H1 (cell line): ENCODE data around the gene ARHGAP25. TPM values are rescaled to one million over a fixed set of nuclear protein-coding genes. Genes with fewer than 3 reads are reported as not detected.

Source experiments
- CTCF ChIA-PET: fragments of 300-600 bp; sonication (Branson Sonifier 250); formaldehyde crosslinking; loops from one replicate; lab custom pipeline; 2021; ENCODE audit not compliant: partially characterized antibody; lab: Charles Lee
- POLR2A ChIA-PET: fragments of 300-600 bp; sonication (Branson Sonifier 250); formaldehyde crosslinking; loops from one replicate; lab custom pipeline; 2021; ENCODE audit warnings: inconsistent platforms; ENCODE audit not compliant: partially characterized antibody; lab: Charles Lee
- DNase-seq, 2 experiments: peaks; one replicate each; pipeline versions ENCODE4 v3.0.0 to v3.0.0-alpha.2; 2010 to 2022; ENCODE audit warnings: low spot score in 2 of 2, low read depth in 1 of 2, mixed read lengths in 1 of 2
- FAIRE-seq: peaks from 2 replicates; lab custom pipeline; 2011; peaks lifted over from hg19 to GRCh38; lab: Jason Lieb, UNC
- H2AFZ ChIP-seq: 2 replicates; pipeline ENCODE4 v1.8.1; 2012; ENCODE audit warnings: low read length, inconsistent platforms
- H2AK5ac ChIP-seq: 2 replicates; pipeline ENCODE4 v1.6.1; 2013; ENCODE audit warnings: low read depth, low read length
- H2BK120ac ChIP-seq: replicated peaks from 2 replicates; pipeline ENCODE3; 2013; ENCODE audit warnings: low read depth, low read length, inconsistent platforms
- H2BK12ac ChIP-seq: 2 replicates; pipeline ENCODE4 v1.6.1; 2013; ENCODE audit warnings: low read depth, low read length
- H2BK15ac ChIP-seq: 2 replicates; pipeline ENCODE4 v1.6.1; 2013; ENCODE audit warnings: low read length
- H2BK20ac ChIP-seq: 2 replicates; pipeline ENCODE4 v1.6.1; 2013; ENCODE audit warnings: low read length
- H2BK5ac ChIP-seq: 2 replicates; pipeline ENCODE4 v1.6.1; 2013; ENCODE audit warnings: low read depth, low read length
- H3K14ac ChIP-seq: 2 replicates; pipeline ENCODE4 v1.6.1; 2013; ENCODE audit warnings: inconsistent platforms; ENCODE audit not compliant: insufficient read length
- H3K18ac ChIP-seq: 2 replicates; pipeline ENCODE4 v1.6.1; 2013; ENCODE audit warnings: low read length; ENCODE audit errors: extremely low read depth
- H3K23ac ChIP-seq: 2 replicates; pipeline ENCODE4 v1.6.1; 2013; ENCODE audit warnings: inconsistent platforms; ENCODE audit not compliant: insufficient read length
- H3K23me2 ChIP-seq: 2 replicates; pipeline ENCODE4 v1.6.1; 2013; ENCODE audit warnings: low read depth, low read length
- H3K27ac ChIP-seq: 2 replicates; pipeline ENCODE4 v1.6.1; 2011; ENCODE audit warnings: low read depth, low read length, inconsistent platforms
- H3K27me3 ChIP-seq, 4 experiments: replicated peaks in 1 of 4; 1 replicate in 1 of 4; 2 replicates in 3 of 4; pipeline versions ENCODE4 v1.6.1 to v1.8.1; 2011 to 2013; ENCODE audit warnings: low read length in 3 of 4, mild to moderate bottlenecking in 3 of 4, inconsistent platforms in 2 of 4, mixed read lengths in 2 of 4, moderate library complexity in 1 of 4; ENCODE audit not compliant: control insufficient read depth in 3 of 4, insufficient read depth in 3 of 4; ENCODE audit errors: extremely low read depth in 1 of 4
- H3K36me3 ChIP-seq, 4 experiments: 2 replicates each; pipeline versions ENCODE4 v1.6.1 to v1.8.1; 2011 to 2013; ENCODE audit warnings: mild to moderate bottlenecking in 4 of 4, low read length in 3 of 4, moderate library complexity in 2 of 4, control low read depth in 1 of 4, inconsistent platforms in 1 of 4; ENCODE audit not compliant: insufficient read depth in 4 of 4, control insufficient read depth in 2 of 4
- H3K4ac ChIP-seq: replicated peaks from 2 replicates; pipeline ENCODE3; 2013; ENCODE audit warnings: low read length, low read depth, mixed read lengths, inconsistent platforms; ENCODE audit not compliant: insufficient read length
- H3K4me1 ChIP-seq, 4 experiments: replicated peaks in 1 of 4; 1 replicate in 1 of 4; 2 replicates in 3 of 4; pipeline versions ENCODE4 v1.6.1 to v1.8.1; 2011 to 2013; ENCODE audit warnings: low read length in 3 of 4, inconsistent platforms in 2 of 4, mixed read lengths in 1 of 4; ENCODE audit not compliant: insufficient read depth in 4 of 4, control insufficient read depth in 3 of 4
- H3K4me2 ChIP-seq, 2 experiments: 2 replicates each; pipeline versions ENCODE4 v1.6.1 to v1.8.1; 2011 to 2013; ENCODE audit warnings: low read depth in 2 of 2, low read length in 2 of 2, control low read depth in 1 of 2, inconsistent platforms in 1 of 2, mild to moderate bottlenecking in 1 of 2; ENCODE audit not compliant: insufficient read depth in 1 of 2
- H3K4me3 ChIP-seq, 4 experiments: fragments of 200-600, 300-600 bp in 1 of 4; sonication (generic), shearing (Covaris generic), sonication (Bioruptor Twin) in 1 of 4; 2 replicates each; pipeline versions ENCODE4 v1.5.1 to v1.8.1; 2011 to 2016; ENCODE audit warnings: low read length in 4 of 4, low read depth in 3 of 4, control low read depth in 2 of 4, inconsistent platforms in 2 of 4, mild to moderate bottlenecking in 2 of 4, mixed read lengths in 1 of 4, moderate library complexity in 1 of 4; ENCODE audit not compliant: insufficient read depth in 2 of 4; ENCODE audit errors: extremely low read depth in 1 of 4
- H3K56ac ChIP-seq: replicated peaks from 2 replicates; pipeline ENCODE3; 2013; ENCODE audit warnings: low read depth, mild to moderate bottlenecking, mixed read lengths, low read length, inconsistent platforms; ENCODE audit not compliant: insufficient read length
- H3K79me1 ChIP-seq: 2 replicates; pipeline ENCODE4 v1.6.1; 2013; ENCODE audit warnings: low read depth, low read length, control low read depth
- H3K79me2 ChIP-seq, 2 experiments: 2 replicates each; pipeline versions ENCODE4 v1.6.1 to v1.8.1; 2012 to 2013; ENCODE audit warnings: low read length in 2 of 2, mild to moderate bottlenecking in 2 of 2, inconsistent platforms in 1 of 2; ENCODE audit not compliant: insufficient read depth in 2 of 2, control insufficient read depth in 1 of 2
- H3K9ac ChIP-seq, 4 experiments: replicated peaks in 1 of 4; 1 replicate in 1 of 4; 2 replicates in 3 of 4; pipeline versions ENCODE4 v1.6.1 to v1.8.1; 2011 to 2013; ENCODE audit warnings: low read depth in 3 of 4, low read length in 3 of 4, control low read depth in 2 of 4, mild to moderate bottlenecking in 2 of 4, moderate library complexity in 2 of 4, inconsistent platforms in 1 of 4; ENCODE audit errors: extremely low read depth in 1 of 4
- H3K9me3 ChIP-seq, 2 experiments: 2 replicates each; pipeline versions ENCODE4 v1.6.1 to v1.8.1; 2012 to 2013; ENCODE audit warnings: mild to moderate bottlenecking in 2 of 2, moderate library complexity in 2 of 2, control low read depth in 1 of 2, inconsistent platforms in 1 of 2, low read depth in 1 of 2, low read length in 1 of 2, mixed read lengths in 1 of 2; ENCODE audit not compliant: insufficient read depth in 2 of 2
- H4K20me1 ChIP-seq, 2 experiments: replicated peaks in 1 of 2; 2 replicates each; pipeline versions ENCODE3 to v1.8.1; 2011 to 2013; ENCODE audit warnings: inconsistent platforms in 2 of 2, low read length in 2 of 2, mild to moderate bottlenecking in 1 of 2; ENCODE audit not compliant: insufficient read depth in 2 of 2, control insufficient read depth in 1 of 2
- H4K5ac ChIP-seq: 2 replicates; pipeline ENCODE4 v1.6.1; 2013; ENCODE audit warnings: low read length, low read depth, mixed read lengths, inconsistent platforms; ENCODE audit not compliant: insufficient read length
- H4K8ac ChIP-seq: 2 replicates; pipeline ENCODE4 v1.8.0; 2013; ENCODE audit warnings: mild to moderate bottlenecking, moderate library complexity, low read length, inconsistent platforms; ENCODE audit not compliant: insufficient read depth; ENCODE audit errors: extremely low read depth
- H4K91ac ChIP-seq: replicated peaks from 2 replicates; pipeline ENCODE3; 2013; ENCODE audit warnings: low read length, mixed read lengths, inconsistent platforms; ENCODE audit not compliant: insufficient read length
- EGR1 ChIP-seq: IDR thresholded peaks from 2 replicates; pipeline ENCODE4 v1.6.1; 2011; ENCODE audit warnings: low read depth, low read length, borderline replicate concordance
- HDAC6 ChIP-seq: IDR thresholded peaks from one replicate; pipeline ENCODE4 v1.7.1; 2012; ENCODE audit warnings: low read depth, mild to moderate bottlenecking, inconsistent platforms, low read length, moderate library complexity
- NRF1 ChIP-seq: IDR thresholded peaks from 2 replicates; pipeline ENCODE4 v1.6.1; 2011; ENCODE audit warnings: mild to moderate bottlenecking, low read depth, low read length, improper control_type of control experiment
- POLR2AphosphoS5 ChIP-seq: IDR thresholded peaks from 2 replicates; pipeline ENCODE4 v1.6.1; 2011; ENCODE audit warnings: low read depth, low read length
- RAD21 ChIP-seq, 2 experiments: IDR thresholded peaks in 1 of 2; conservative IDR thresholded peaks in 1 of 2; 2 replicates each; pipeline ENCODE4 v1.6.1; 2011; ENCODE audit warnings: low read depth in 2 of 2, low read length in 2 of 2, improper control_type of control experiment in 1 of 2, inconsistent platforms in 1 of 2, mild to moderate bottlenecking in 1 of 2, moderate library complexity in 1 of 2
- RBBP5 ChIP-seq: IDR thresholded peaks from 2 replicates; pipeline ENCODE4 v1.7.1; 2012; ENCODE audit warnings: low read depth, mild to moderate bottlenecking, inconsistent platforms, low read length, moderate library complexity, borderline replicate concordance
- TEAD4 ChIP-seq: IDR thresholded peaks from 2 replicates; pipeline ENCODE4 v1.6.1; 2012; ENCODE audit warnings: low read depth, low read length, inconsistent platforms, mixed read lengths
- WGBS, 2 experiments: shearing (Covaris generic) in 1 of 2; methylation state at CpG; one replicate each; pipeline versions ENCODE4 v1.1.6 to v1.1.7; 2013 to 2015; ENCODE audit warnings: low lambda C conversion rate in 2 of 2, mixed read lengths in 2 of 2, inconsistent platforms in 1 of 2, low coverage in 1 of 2, missing lambda C conversion rate in 1 of 2; ENCODE audit not compliant: insufficient replicate concordance in 2 of 2, insufficient coverage in 1 of 2, insufficient read length in 1 of 2; ENCODE audit errors: extremely low coverage in 1 of 2, missing lambda C conversion rate in 1 of 2; 5-methylcytosine and 5-hydroxymethylcytosine counted together
- polyA plus RNA-seq, 7 experiments: library from polyadenylated mRNA; depleted of rRNA in 3 of 7; stranded (reverse) in 5 of 7; unstranded in 2 of 7; fragments of >200 nt in 5 of 7; fragments of 200-250 nt in 2 of 7; gene quantifications; 1 replicate in 5 of 7; 2 replicates in 1 of 7; 4 replicates in 1 of 7; pipeline versions ENCODE4 v1.2.1 to v1.2.3, GENCODE V29; 2011 to 2013; ENCODE audit warnings: missing spikeins in 2 of 7, mixed read lengths in 2 of 7
- total RNA-seq: library from RNA; stranded (reverse); fragmentation: NEBNext Ultra II Directional; extraction: Animal tissue kit (Norgen Biotek cat#: 25700); gene quantifications from 2 replicates; pipeline ENCODE4 v1.2.1, GENCODE V29; 2021

Gene ARHGAP25
- total and polyA plus RNA-seq, 2 of the 8 experiments (the other 6 are each of a cell fraction or from before 2014, with no cell fraction given) = 1.00 to 1.2 TPM

DNA sequence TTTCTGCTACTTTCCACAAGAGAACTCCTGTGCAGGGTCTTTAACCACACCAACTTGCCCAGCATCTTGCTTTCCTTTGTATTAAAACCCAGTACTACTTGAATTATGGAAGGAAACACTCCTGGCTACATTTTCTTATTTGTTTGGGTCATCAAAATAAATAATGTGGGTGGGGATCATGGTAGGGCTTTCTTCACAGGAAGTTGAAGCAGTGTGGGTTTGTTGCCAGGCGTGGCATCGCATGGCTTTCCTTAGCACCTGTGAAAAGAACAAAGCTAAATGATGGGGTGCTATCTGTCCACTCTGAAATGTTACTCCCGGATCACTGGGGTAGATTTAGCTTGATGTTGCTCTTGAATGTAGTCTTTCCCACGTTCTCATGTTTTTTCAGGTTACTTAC lies 18.7 kb downstream of the ARHGAP25 start:
- no peak overlapping the region for H4K8ac ChIP-seq
- no peak overlapping the region for H4K5ac ChIP-seq
- no peak for DNase-seq
- no peak overlapping the region for H2AFZ ChIP-seq
- no peak overlapping the region for H3K4me2 ChIP-seq
- ChIA-PET CTCF (interaction anchor here (0.6 to 7.2 kb wide), 16 partner anchors 9 to 290 kb away, joined by 3 to 79 read pairs (median 4); partner anchors contain the start of genes APLF and FBXO48), POLR2A (no interaction called here)
- H3K36me3 ChIP-seq = no peaks in the 10 kb centered on the region
- no peak overlapping the region for H3K14ac ChIP-seq
- no peak overlapping the region for H2BK15ac ChIP-seq
- H2AK5ac ChIP-seq = no peak overlapping the region
- H2BK20ac ChIP-seq = no peak overlapping the region
- H3K9ac ChIP-seq = no peak overlapping the region
- no peak for TF ChIP-seq RBBP5
- TF ChIP-seq NRF1 = no peak
- no peak for TF ChIP-seq POLR2AphosphoS5
- no peak for TF ChIP-seq EGR1
- no peak for TF ChIP-seq RAD21 (IDR thresholded peaks at IDR 0.05 in 1 of 2, conservative IDR thresholded peaks at IDR 0.05 in 1 of 2; ENCODE audit: low read depth in 2 of 2, low read length in 2 of 2)
- TF ChIP-seq HDAC6 = no peak
- no peak for TF ChIP-seq TEAD4
- TF ChIP-seq, all 59 proteins: peak for 0
- WGBS, 2 experiments = 67% methylated on average over 4 of the region's 4 CpGs; no CpG with 5 or more reads in 1 of the 2 experiments
- Histone ChIP-seq H4K91ac (no peak overlapping the region), H3K4ac (no peak overlapping the region), H3K4me3 (no peak overlapping the region), H3K27ac (no peak overlapping the region), H4K20me1 (no peaks in the 10 kb centered on the region), H2BK120ac (no peak overlapping the region), H2BK5ac (no peak overlapping the region), H2BK12ac (no peak overlapping the region), H3K79me2 (no peaks in the 10 kb centered on the region), H3K27me3 (no peaks in the 10 kb centered on the region), H3K4me1 (peaks cover 0 to 3% (median 0%) of the 10 kb centered on the region in 4 experiments; a peak in 1 of 7 replicates), H3K18ac (no peak overlapping the region), H3K9me3 (no peaks in the 10 kb centered on the region), H3K79me1 (no peaks in the 10 kb centered on the region), H3K23ac (no peak overlapping the region), H3K23me2 (no peaks in the 10 kb centered on the region), H3K56ac (no peak overlapping the region)
- FAIRE-seq = no peak
